Measurements from ENCODE around the gene ZNF407.

ZNF407 gene

GRCh38 chr18:75066021-75066880 lies 468.6 kb downstream of the ZNF407 start:
- Mint-ChIP-seq H3K4me3 (no peak overlapping the region), H3K27me3 (no peaks in the 10 kb centered on the region), H3K4me1 (peaks cover 35% of the 10 kb centered on the region), H3K36me3 (ENCODE audit: insufficient read depth) (peaks cover 8% of the 10 kb centered on the region), H3K27ac (ENCODE audit: low read depth) (no peak overlapping the region), H3K9me3 (no peaks in the 10 kb centered on the region)
- no peak for DNase-seq (ENCODE audit: low spot score in 2 of 2)
- ATAC-seq (replicated peaks; ENCODE audit: extremely low read depth, poor library complexity, severe bottlenecking): no peak

GRCh38 chr18:75066936-75067335 lies 469.3 kb downstream of the ZNF407 start:
- peaks cover 8% of the 10 kb centered on the region for H3K36me3 Mint-ChIP-seq (ENCODE audit: insufficient read depth)
- DNase-seq (ENCODE audit: low spot score in 2 of 2) (no peak), ATAC-seq (replicated peaks; ENCODE audit: extremely low read depth, poor library complexity, severe bottlenecking) (no peak)
- H3K9me3 Mint-ChIP-seq: no peaks in the 10 kb centered on the region
- no peaks in the 10 kb centered on the region for H3K27me3 Mint-ChIP-seq
- peaks cover 37% of the 10 kb centered on the region for H3K4me1 Mint-ChIP-seq
- H3K4me3 Mint-ChIP-seq: no peak overlapping the region
- H3K27ac Mint-ChIP-seq (ENCODE audit: low read depth): no peak overlapping the region

GRCh38 chr18:75067996-75068645 lies 470.5 kb downstream of the ZNF407 start:
- Mint-ChIP-seq H3K4me3 (no peak overlapping the region), H3K27ac (ENCODE audit: low read depth) (peak overlapping the region; percentile 56), H3K27me3 (no peaks in the 10 kb centered on the region), H3K4me1 (peaks cover 42% of the 10 kb centered on the region), H3K36me3 (ENCODE audit: insufficient read depth) (peaks cover 8% of the 10 kb centered on the region), H3K9me3 (no peaks in the 10 kb centered on the region)
- DNase-seq (ENCODE audit: low spot score in 2 of 2) (no peak), ATAC-seq (replicated peaks; ENCODE audit: extremely low read depth, poor library complexity, severe bottlenecking) (no peak)

- Mint-ChIP-seq H3K9me3 (peaks cover 2% of the 10 kb centered on the region), H3K27ac (ENCODE audit: low read depth) (peak overlapping the region; percentile 98), H3K4me3 (peak overlapping the region; percentile 32), H3K36me3 (ENCODE audit: insufficient read depth) (peaks cover 7% of the 10 kb centered on the region), H3K4me1 (peaks cover 44% of the 10 kb centered on the region), H3K27me3 (no peaks in the 10 kb centered on the region)
- DNase-seq (ENCODE audit: low spot score in 2 of 2) (no peak), ATAC-seq (replicated peaks; ENCODE audit: extremely low read depth, poor library complexity, severe bottlenecking) (no peak)
Observed at GRCh38 chr18:75068682-75069435, 471.2 kb downstream of the ZNF407 start.

- ATAC-seq (replicated peaks; ENCODE audit: extremely low read depth, poor library complexity, severe bottlenecking) (no peak), DNase-seq (ENCODE audit: low spot score in 2 of 2) (no peak)
- peaks cover 48% of the 10 kb centered on the region for H3K4me1 Mint-ChIP-seq
- H3K27me3 Mint-ChIP-seq: no peaks in the 10 kb centered on the region
- H3K4me3 Mint-ChIP-seq: peak overlapping the region; percentile 78
- peaks cover 2% of the 10 kb centered on the region for H3K36me3 Mint-ChIP-seq (ENCODE audit: insufficient read depth)
- H3K9me3 Mint-ChIP-seq: peaks cover 6% of the 10 kb centered on the region
- H3K27ac Mint-ChIP-seq (ENCODE audit: low read depth): peak overlapping the region; percentile 98
Observed at GRCh38 chr18:75070235-75070624, 472.6 kb downstream of the ZNF407 start.

- no peaks in the 10 kb centered on the region for H3K27me3 Mint-ChIP-seq
- H3K4me3 Mint-ChIP-seq: peak overlapping the region; percentile 78
- ATAC-seq (replicated peaks; ENCODE audit: extremely low read depth, poor library complexity, severe bottlenecking) (peak; percentile 87), DNase-seq (ENCODE audit: low spot score in 2 of 2) (peak; percentile 41 to 58)
- H3K27ac Mint-ChIP-seq (ENCODE audit: low read depth): peak overlapping the region; percentile 98
- H3K4me1 Mint-ChIP-seq: peaks cover 48% of the 10 kb centered on the region
- H3K36me3 Mint-ChIP-seq (ENCODE audit: insufficient read depth): peaks cover 2% of the 10 kb centered on the region
- peaks cover 6% of the 10 kb centered on the region for H3K9me3 Mint-ChIP-seq
Observed at GRCh38 chr18:75070625-75071483, 473.2 kb downstream of the ZNF407 start.

GRCh38 chr18:75071484-75071785 lies 473.8 kb downstream of the ZNF407 start:
- no peak for ATAC-seq (replicated peaks; ENCODE audit: extremely low read depth, poor library complexity, severe bottlenecking)
- H3K4me1 Mint-ChIP-seq: peaks cover 48% of the 10 kb centered on the region
- H3K4me3 Mint-ChIP-seq: peak overlapping the region; percentile 78
- no peak for DNase-seq (ENCODE audit: low spot score in 2 of 2)
- peak overlapping the region; percentile 98 for H3K27ac Mint-ChIP-seq (ENCODE audit: low read depth)
- peaks cover 9% of the 10 kb centered on the region for H3K9me3 Mint-ChIP-seq
- no peaks in the 10 kb centered on the region for H3K27me3 Mint-ChIP-seq
- H3K36me3 Mint-ChIP-seq (ENCODE audit: insufficient read depth): peaks cover 2% of the 10 kb centered on the region

GRCh38 chr18:75071866-75072671 lies 474.4 kb downstream of the ZNF407 start:
- H3K27ac Mint-ChIP-seq (ENCODE audit: low read depth): peak overlapping the region; percentile 98
- ATAC-seq (replicated peaks; ENCODE audit: extremely low read depth, poor library complexity, severe bottlenecking) (no peak), DNase-seq (ENCODE audit: low spot score in 2 of 2) (no peak)
- peaks cover 48% of the 10 kb centered on the region for H3K4me1 Mint-ChIP-seq
- peaks cover 11% of the 10 kb centered on the region for H3K9me3 Mint-ChIP-seq
- peak overlapping the region; percentile 78 for H3K4me3 Mint-ChIP-seq
- H3K36me3 Mint-ChIP-seq (ENCODE audit: insufficient read depth): peaks cover 2% of the 10 kb centered on the region
- no peaks in the 10 kb centered on the region for H3K27me3 Mint-ChIP-seq

- peak overlapping the region; percentile 35 for H3K27ac Mint-ChIP-seq (ENCODE audit: low read depth)
- ATAC-seq (replicated peaks; ENCODE audit: extremely low read depth, poor library complexity, severe bottlenecking) (no peak), DNase-seq (ENCODE audit: low spot score in 2 of 2) (no peak)
- peaks cover 47% of the 10 kb centered on the region for H3K4me1 Mint-ChIP-seq
- H3K36me3 Mint-ChIP-seq (ENCODE audit: insufficient read depth): peaks cover 2% of the 10 kb centered on the region
- H3K4me3 Mint-ChIP-seq: no peak overlapping the region
- H3K9me3 Mint-ChIP-seq: peaks cover 16% of the 10 kb centered on the region
- no peaks in the 10 kb centered on the region for H3K27me3 Mint-ChIP-seq
Observed at GRCh38 chr18:75072672-75073371, 475.2 kb downstream of the ZNF407 start.

- Mint-ChIP-seq H3K27ac (ENCODE audit: low read depth) (no peak overlapping the region), H3K4me3 (peak overlapping the region; percentile 18)
- no peak for ATAC-seq (replicated peaks; ENCODE audit: extremely low read depth, poor library complexity, severe bottlenecking)
Observed at GRCh38 chr18:75073654-75074053, 476.0 kb downstream of the ZNF407 start.

More at GRCh38 chr18:75073654-75074053, 476.0 kb downstream of the ZNF407 start:
- peaks cover 22% of the 10 kb centered on the region for H3K9me3 Mint-ChIP-seq
- H3K4me1 Mint-ChIP-seq: peaks cover 38% of the 10 kb centered on the region
- H3K36me3 Mint-ChIP-seq (ENCODE audit: insufficient read depth): peaks cover 2% of the 10 kb centered on the region
- DNase-seq (ENCODE audit: low spot score in 2 of 2): no peak
- no peaks in the 10 kb centered on the region for H3K27me3 Mint-ChIP-seq

Data from central memory CD8-positive, alpha-beta T cell (primary cell).